SK-N-SH (cell line): ENCODE results near the gene TTC22. TPM values are rescaled to one million over a fixed set of nuclear protein-coding genes. Genes with fewer than 3 reads are reported as not detected.

ENCODE experiments used
- CTCF ChIA-PET: fragments of 300-600, 350-600 bp; formaldehyde crosslinking; extraction: SDS; loops from one replicate; lab custom pipeline; 2021; lab: Yijun Ruan, JAX
- POLR2A ChIA-PET: fragments of 350-600 bp; sonication (Branson Sonifier 250); formaldehyde crosslinking; extraction: SDS; loops from one replicate; lab custom pipeline; 2020; ENCODE audit warnings: antibody characterized with exemption, inconsistent platforms; lab: Yijun Ruan, JAX
- DNase-seq: peaks from one replicate; pipeline ENCODE4 v3.0.0; 2012
- H2AFZ ChIP-seq: fragments of 200-600 bp; sonication (generic); 2 replicates; pipeline ENCODE4 v1.8.1; 2016; ENCODE audit warnings: antibody characterized with exemption, mild to moderate bottlenecking, low read depth
- H3F3A ChIP-seq: fragments of 200-600 bp; sonication (generic); replicated peaks from 2 replicates; pipeline ENCODE3; 2016; ENCODE audit warnings: antibody characterized with exemption, mild to moderate bottlenecking; ENCODE audit not compliant: insufficient read depth
- H3K27ac ChIP-seq, 2 experiments: fragments of 200-500 bp in 1 of 2; fragments of 200-600 bp in 1 of 2; sonication (Bioruptor generic) in 1 of 2; sonication (generic), shearing (Covaris generic) in 1 of 2; 2 replicates each; pipeline versions ENCODE4 v1.5.1 to v1.6.1; 2014 to 2016; ENCODE audit warnings: low read depth in 2 of 2, inconsistent platforms in 1 of 2, low read length in 1 of 2, mild to moderate bottlenecking in 1 of 2, mixed read lengths in 1 of 2
- H3K27me3 ChIP-seq: fragments of 200-600 bp; sonication (generic), shearing (Covaris generic); 2 replicates; pipeline ENCODE4 v1.6.1; 2016; ENCODE audit warnings: mixed run types; ENCODE audit not compliant: insufficient read depth
- H3K36me3 ChIP-seq, 2 experiments: fragments of 200-500 bp in 1 of 2; fragments of 200-600 bp in 1 of 2; sonication (Bioruptor generic) in 1 of 2; sonication (generic) in 1 of 2; replicated peaks in 1 of 2; 2 replicates each; pipeline versions ENCODE3 to v1.5.1; 2014 to 2016; ENCODE audit warnings: low read length in 1 of 2, mild to moderate bottlenecking in 1 of 2; ENCODE audit not compliant: insufficient read depth in 2 of 2, control insufficient read depth in 1 of 2
- H3K4me1 ChIP-seq, 2 experiments: fragments of 200-500 bp in 1 of 2; fragments of 200-600 bp in 1 of 2; sonication (Bioruptor generic) in 1 of 2; sonication (generic), shearing (Covaris generic) in 1 of 2; 2 replicates each; pipeline versions ENCODE4 v1.5.1 to v1.6.1; 2014 to 2016; ENCODE audit warnings: low read depth in 1 of 2, low read length in 1 of 2, mixed run types in 1 of 2; ENCODE audit not compliant: insufficient read depth in 2 of 2, control insufficient read depth in 1 of 2
- H3K4me2 ChIP-seq: fragments of 200-600 bp; sonication (generic), shearing (Covaris generic); 2 replicates; pipeline ENCODE4 v1.6.1; 2017; ENCODE audit warnings: mixed run types
- H3K4me3 ChIP-seq, 2 experiments: fragments of 200-500 bp in 1 of 2; fragments of 200-600 bp in 1 of 2; sonication (Bioruptor generic) in 1 of 2; sonication (generic), shearing (Covaris generic) in 1 of 2; 2 replicates each; pipeline versions ENCODE4 v1.5.1 to v1.8.1; 2014 to 2016; ENCODE audit warnings: low read depth in 2 of 2, inconsistent platforms in 1 of 2, low read length in 1 of 2, mild to moderate bottlenecking in 1 of 2, mixed read lengths in 1 of 2, moderate library complexity in 1 of 2
- H3K79me2 ChIP-seq: fragments of 200-600 bp; sonication (generic); 2 replicates; pipeline ENCODE4 v1.8.1; 2017; ENCODE audit warnings: mild to moderate bottlenecking; ENCODE audit not compliant: insufficient read depth
- H3K9ac ChIP-seq: fragments of 200-600 bp; sonication (generic); 2 replicates; pipeline ENCODE4 v1.6.1; 2017; ENCODE audit warnings: mixed run types
- H3K9me2 ChIP-seq: fragments of 200-600 bp; sonication (generic); 2 replicates; pipeline ENCODE4 v1.6.1; 2017; ENCODE audit warnings: mixed run types
- H3K9me3 ChIP-seq: fragments of 200-600 bp; sonication (generic); 2 replicates; pipeline ENCODE4 v1.6.1; 2017; ENCODE audit warnings: mixed run types, mild to moderate bottlenecking, moderate library complexity
- H4K20me1 ChIP-seq: fragments of 200-600 bp; sonication (generic); 2 replicates; pipeline ENCODE4 v1.6.1; 2017; ENCODE audit warnings: mild to moderate bottlenecking, mixed run types; ENCODE audit not compliant: insufficient read depth
- ELF1 ChIP-seq: IDR thresholded peaks from 2 replicates; pipeline ENCODE4 v1.4.0; 2012
- EP300 ChIP-seq, 2 experiments: IDR thresholded peaks; 2 replicates each; pipeline versions ENCODE4 v1.4.0 to v1.6.1; 2012; ENCODE audit warnings: borderline replicate concordance in 1 of 2, low read depth in 1 of 2, low read length in 1 of 2
- FOSL2 ChIP-seq: IDR thresholded peaks from 2 replicates; pipeline ENCODE4 v1.4.0; 2012; ENCODE audit warnings: low read depth, mild to moderate bottlenecking, moderate library complexity, borderline replicate concordance
- FOXJ3 ChIP-seq: sonication (generic); formaldehyde crosslinking; IDR thresholded peaks from 2 replicates; pipeline ENCODE4 v1.5.1; 2020; ENCODE audit warnings: mild to moderate bottlenecking, missing genetic modification reagents
- GABPA ChIP-seq: IDR thresholded peaks from 2 replicates; pipeline ENCODE4 v1.4.0; 2012; ENCODE audit warnings: low read depth, mild to moderate bottlenecking
- GATA2 ChIP-seq: sonication (generic); formaldehyde crosslinking; IDR thresholded peaks from 2 replicates; pipeline ENCODE4 v1.5.0; 2020; ENCODE audit warnings: mild to moderate bottlenecking, missing genetic modification reagents
- POLR2AphosphoS5 ChIP-seq: IDR thresholded peaks from 2 replicates; pipeline ENCODE4 v1.6.1; 2012; ENCODE audit warnings: low read depth, low read length
- RFX5 ChIP-seq: IDR thresholded peaks from 2 replicates; pipeline ENCODE4 v1.6.1; 2012; ENCODE audit warnings: mild to moderate bottlenecking, improper control_type of control experiment, low read length
- RXRA ChIP-seq: IDR thresholded peaks from 2 replicates; pipeline ENCODE4 v1.4.0; 2012; ENCODE audit warnings: low read depth, mild to moderate bottlenecking, borderline replicate concordance
- SIN3A ChIP-seq: IDR thresholded peaks from 2 replicates; pipeline ENCODE4 v1.6.1; 2012; ENCODE audit warnings: low read depth, mild to moderate bottlenecking, low read length, moderate library complexity, borderline replicate concordance
- TCF12 ChIP-seq: IDR thresholded peaks from 2 replicates; pipeline ENCODE4 v1.4.0; 2012
- TEAD4 ChIP-seq: IDR thresholded peaks from 2 replicates; pipeline ENCODE4 v1.4.0; 2012; ENCODE audit warnings: mild to moderate bottlenecking, borderline replicate concordance; ENCODE audit not compliant: insufficient read depth
- YY1 ChIP-seq: IDR thresholded peaks from 2 replicates; pipeline ENCODE4 v1.4.0; 2012; ENCODE audit warnings: low read depth, mild to moderate bottlenecking
- WGBS: methylation state at CpG from one replicate; pipeline ENCODE4 v1.1.6; 2017; ENCODE audit warnings: low lambda C conversion rate; 5-methylcytosine and 5-hydroxymethylcytosine counted together
- polyA plus RNA-seq, 3 experiments: library from polyadenylated mRNA; depleted of rRNA; stranded (reverse); fragments of >200 nt; gene quantifications; 2 replicates each; pipeline ENCODE4 v1.2.3, GENCODE V29; 2012
- TF ChIP-seq, protein P1 (sequence below): IDR thresholded peaks from 2 replicates; pipeline ENCODE4 v1.4.0; 2012; ENCODE audit warnings: low read depth, borderline replicate concordance
- TF ChIP-seq, protein P2 (sequence below): IDR thresholded peaks from 2 replicates; pipeline ENCODE4 v1.4.0; 2012; ENCODE audit warnings: low read depth, borderline replicate concordance
- TF ChIP-seq, protein P3 (sequence below): fragments of 200-600 bp; sonication (generic); IDR thresholded peaks from 2 replicates; pipeline ENCODE4 v1.6.1; 2017; ENCODE audit warnings: antibody characterized with exemption, mild to moderate bottlenecking, moderate library complexity
- TF ChIP-seq, protein P4 (sequence below): IDR thresholded peaks from 2 replicates; pipeline ENCODE4; 2012
- TF ChIP-seq, protein P5 (sequence below): fragments of 150-350 bp; IDR thresholded peaks from 2 replicates; pipeline ENCODE4 v1.6.1; 2017; ENCODE audit warnings: antibody characterized with exemption, low read length, low read depth, borderline replicate concordance

TTC22 gene
- polyA plus RNA-seq, 1 of the 3 experiments (the other 2 are of a cell fraction), result not detected

DNA sequence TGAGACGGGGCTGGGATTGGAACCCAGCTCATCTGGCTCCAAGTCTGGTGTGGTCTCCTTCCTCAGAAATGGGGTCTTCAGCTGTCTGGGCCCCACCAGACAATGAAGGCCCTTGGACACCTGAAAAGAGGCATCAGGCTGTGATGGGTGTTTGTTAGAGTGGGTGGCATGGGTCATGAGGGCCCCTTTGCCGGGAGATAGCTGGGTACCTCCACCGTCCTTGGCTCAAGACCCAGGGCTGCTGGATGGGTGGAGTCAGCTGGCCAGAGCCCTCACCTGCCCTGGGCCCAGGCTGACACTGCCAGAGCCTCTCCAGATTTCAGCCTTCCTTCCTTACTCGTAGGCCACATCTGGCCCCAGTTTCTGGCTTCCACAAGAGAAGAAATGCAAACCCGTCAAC is 13.4 kb upstream of the TTC22 start:
- Histone ChIP-seq H3K9ac (no peak overlapping the region), H3K4me2 (no peak overlapping the region), H3K4me1 (peaks cover 0 to 2% of the 10 kb centered on the region in 2 experiments; a peak in 1 of 4 replicates), H3K9me3 (no peaks in the 10 kb centered on the region), H3K79me2 (no peaks in the 10 kb centered on the region), H3K36me3 (no peaks in the 10 kb centered on the region), H3K27ac (no peak overlapping the region), H4K20me1 (no peaks in the 10 kb centered on the region), H3K4me3 (no peak overlapping the region), H2AFZ (no peak overlapping the region)
- 77% methylated on average over 2 of the region's 5 CpGs for WGBS
- DNase-seq, result no peak
- no peak for TF ChIP-seq FOXJ3 (CRISPR knock-in tag)
- TF ChIP-seq, protein P1, sequence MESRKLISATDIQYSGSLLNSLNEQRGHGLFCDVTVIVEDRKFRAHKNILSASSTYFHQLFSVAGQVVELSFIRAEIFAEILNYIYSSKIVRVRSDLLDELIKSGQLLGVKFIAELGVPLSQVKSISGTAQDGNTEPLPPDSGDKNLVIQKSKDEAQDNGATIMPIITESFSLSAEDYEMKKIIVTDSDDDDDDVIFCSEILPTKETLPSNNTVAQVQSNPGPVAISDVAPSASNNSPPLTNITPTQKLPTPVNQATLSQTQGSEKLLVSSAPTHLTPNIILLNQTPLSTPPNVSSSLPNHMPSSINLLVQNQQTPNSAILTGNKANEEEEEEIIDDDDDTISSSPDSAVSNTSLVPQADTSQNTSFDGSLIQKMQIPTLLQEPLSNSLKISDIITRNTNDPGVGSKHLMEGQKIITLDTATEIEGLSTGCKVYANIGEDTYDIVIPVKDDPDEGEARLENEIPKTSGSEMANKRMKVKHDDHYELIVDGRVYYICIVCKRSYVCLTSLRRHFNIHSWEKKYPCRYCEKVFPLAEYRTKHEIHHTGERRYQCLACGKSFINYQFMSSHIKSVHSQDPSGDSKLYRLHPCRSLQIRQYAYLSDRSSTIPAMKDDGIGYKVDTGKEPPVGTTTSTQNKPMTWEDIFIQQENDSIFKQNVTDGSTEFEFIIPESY, result no peak
- no peak for TF ChIP-seq YY1
- no peak for TF ChIP-seq RXRA
- no peak for TF ChIP-seq FOSL2
- TF ChIP-seq ELF1, result no peak
- TF ChIP-seq TCF12, result no peak
- TF ChIP-seq, protein P2, sequence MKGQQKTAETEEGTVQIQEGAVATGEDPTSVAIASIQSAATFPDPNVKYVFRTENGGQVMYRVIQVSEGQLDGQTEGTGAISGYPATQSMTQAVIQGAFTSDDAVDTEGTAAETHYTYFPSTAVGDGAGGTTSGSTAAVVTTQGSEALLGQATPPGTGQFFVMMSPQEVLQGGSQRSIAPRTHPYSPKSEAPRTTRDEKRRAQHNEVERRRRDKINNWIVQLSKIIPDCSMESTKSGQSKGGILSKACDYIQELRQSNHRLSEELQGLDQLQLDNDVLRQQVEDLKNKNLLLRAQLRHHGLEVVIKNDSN, result no peak
- TF ChIP-seq, all 33 proteins: peak for 0
- H3K9me2 ChIP-seq, result no peaks in the 10 kb centered on the region
- no peaks in the 10 kb centered on the region for H3F3A ChIP-seq
- no peaks in the 10 kb centered on the region for H3K27me3 ChIP-seq
- CTCF ChIA-PET, result interaction anchor here (1.1 to 1.4 kb wide), 3 partner anchors 142 to 325 kb away, joined by 3 read pairs; no protein-coding TSS in a partner anchor
- POLR2A ChIA-PET, result no interaction called here

DNA sequence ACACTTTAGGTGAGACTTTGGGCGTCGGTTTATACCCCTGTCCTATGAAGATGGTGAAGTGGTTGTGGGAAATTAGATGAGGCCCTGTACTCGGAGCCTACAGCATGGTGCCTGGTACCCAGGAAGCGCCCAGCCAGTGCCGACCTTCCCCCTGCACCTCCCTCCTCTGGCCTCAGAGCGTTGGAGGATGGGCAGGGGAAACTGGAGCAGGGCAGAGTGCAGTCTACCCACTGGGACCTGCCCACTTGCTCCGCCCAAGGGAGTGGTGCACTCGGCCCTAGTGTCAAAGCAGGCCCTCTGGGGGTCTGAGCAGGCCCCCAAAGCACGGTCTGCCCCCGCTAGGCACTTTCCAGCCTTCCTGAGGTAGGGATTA is 13.0 kb upstream of the TTC22 start:
- Histone ChIP-seq H3K9me2 (no peaks in the 10 kb centered on the region), H3K27me3 (no peaks in the 10 kb centered on the region), H3K4me1 (peaks cover 0 to 2% of the 10 kb centered on the region in 2 experiments; a peak in 1 of 4 replicates), H3K9ac (no peak overlapping the region), H4K20me1 (no peaks in the 10 kb centered on the region), H3K4me2 (no peak overlapping the region), H3K4me3 (no peak overlapping the region), H3F3A (no peaks in the 10 kb centered on the region), H3K36me3 (no peaks in the 10 kb centered on the region), H3K9me3 (no peaks in the 10 kb centered on the region), H3K79me2 (no peaks in the 10 kb centered on the region), H2AFZ (no peak overlapping the region), H3K27ac (no peak overlapping the region)
- ChIA-PET POLR2A (no interaction called here), CTCF (interaction anchor here (0.9 kb wide), 1 partner anchor 12 kb away, joined by 3 read pairs; no protein-coding TSS in a partner anchor)
- no peak for DNase-seq
- WGBS, result 60% methylated on average over 7 of the region's 10 CpGs
- no peak for TF ChIP-seq RFX5
- TF ChIP-seq, protein P3, sequence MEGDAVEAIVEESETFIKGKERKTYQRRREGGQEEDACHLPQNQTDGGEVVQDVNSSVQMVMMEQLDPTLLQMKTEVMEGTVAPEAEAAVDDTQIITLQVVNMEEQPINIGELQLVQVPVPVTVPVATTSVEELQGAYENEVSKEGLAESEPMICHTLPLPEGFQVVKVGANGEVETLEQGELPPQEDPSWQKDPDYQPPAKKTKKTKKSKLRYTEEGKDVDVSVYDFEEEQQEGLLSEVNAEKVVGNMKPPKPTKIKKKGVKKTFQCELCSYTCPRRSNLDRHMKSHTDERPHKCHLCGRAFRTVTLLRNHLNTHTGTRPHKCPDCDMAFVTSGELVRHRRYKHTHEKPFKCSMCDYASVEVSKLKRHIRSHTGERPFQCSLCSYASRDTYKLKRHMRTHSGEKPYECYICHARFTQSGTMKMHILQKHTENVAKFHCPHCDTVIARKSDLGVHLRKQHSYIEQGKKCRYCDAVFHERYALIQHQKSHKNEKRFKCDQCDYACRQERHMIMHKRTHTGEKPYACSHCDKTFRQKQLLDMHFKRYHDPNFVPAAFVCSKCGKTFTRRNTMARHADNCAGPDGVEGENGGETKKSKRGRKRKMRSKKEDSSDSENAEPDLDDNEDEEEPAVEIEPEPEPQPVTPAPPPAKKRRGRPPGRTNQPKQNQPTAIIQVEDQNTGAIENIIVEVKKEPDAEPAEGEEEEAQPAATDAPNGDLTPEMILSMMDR, result no peak
- no peak for TF ChIP-seq GATA2 (CRISPR knock-in tag)
- TF ChIP-seq TEAD4, result no peak
- no peak for TF ChIP-seq POLR2AphosphoS5
- TF ChIP-seq GABPA, result no peak
- TF ChIP-seq TCF12, result no peak
- TF ChIP-seq, protein P1, result no peak
- TF ChIP-seq, protein P4, sequence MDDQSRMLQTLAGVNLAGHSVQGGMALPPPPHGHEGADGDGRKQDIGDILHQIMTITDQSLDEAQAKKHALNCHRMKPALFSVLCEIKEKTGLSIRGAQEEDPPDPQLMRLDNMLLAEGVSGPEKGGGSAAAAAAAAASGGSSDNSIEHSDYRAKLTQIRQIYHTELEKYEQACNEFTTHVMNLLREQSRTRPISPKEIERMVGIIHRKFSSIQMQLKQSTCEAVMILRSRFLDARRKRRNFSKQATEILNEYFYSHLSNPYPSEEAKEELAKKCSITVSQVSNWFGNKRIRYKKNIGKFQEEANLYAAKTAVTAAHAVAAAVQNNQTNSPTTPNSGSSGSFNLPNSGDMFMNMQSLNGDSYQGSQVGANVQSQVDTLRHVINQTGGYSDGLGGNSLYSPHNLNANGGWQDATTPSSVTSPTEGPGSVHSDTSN, result no peak
- TF ChIP-seq SIN3A, result no peak
- TF ChIP-seq ELF1, result no peak
- TF ChIP-seq, protein P5, sequence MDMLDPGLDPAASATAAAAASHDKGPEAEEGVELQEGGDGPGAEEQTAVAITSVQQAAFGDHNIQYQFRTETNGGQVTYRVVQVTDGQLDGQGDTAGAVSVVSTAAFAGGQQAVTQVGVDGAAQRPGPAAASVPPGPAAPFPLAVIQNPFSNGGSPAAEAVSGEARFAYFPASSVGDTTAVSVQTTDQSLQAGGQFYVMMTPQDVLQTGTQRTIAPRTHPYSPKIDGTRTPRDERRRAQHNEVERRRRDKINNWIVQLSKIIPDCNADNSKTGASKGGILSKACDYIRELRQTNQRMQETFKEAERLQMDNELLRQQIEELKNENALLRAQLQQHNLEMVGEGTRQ, result no peak
- TF ChIP-seq EP300 (IDR thresholded peaks at IDR 0.05; ENCODE audit: borderline replicate concordance in 1 of 2, low read depth in 1 of 2, low read length in 1 of 2), result no peak
- TF ChIP-seq FOSL2, result no peak
